GM12878 (cell line): ENCODE results near the gene IQCC. TPM values are rescaled to one million over a fixed set of nuclear protein-coding genes. Genes with fewer than 3 reads are reported as not detected.

Experiments
- ATAC-seq: fragments of 200-7000 bp; cut with Tn5 transposase; 3 replicates; pipeline ENCODE4 v1.9.1; 2020; ENCODE audit warnings: mild to moderate bottlenecking, moderate library complexity
- BruUV-seq: library from RNA; stranded (reverse); fragments of 400-500 nt; replicated peaks from 2 replicates; lab custom pipeline; 2021; lab: Mats Ljungman, UMichigan
- CTCF ChIA-PET: fragments of 300-600 bp; sonication (Branson Sonifier 250); formaldehyde crosslinking; extraction: SDS; loops from one replicate; lab custom pipeline; 2021; ENCODE audit warnings: inconsistent platforms; lab: Yijun Ruan, JAX
- POLR2A ChIA-PET: fragments of 350-600 bp; formaldehyde crosslinking; extraction: SDS; loops from one replicate; lab custom pipeline; 2021; ENCODE audit warnings: inconsistent platforms; lab: Charles Lee
- RAD21 ChIA-PET: fragments of 300-600 bp; sonication (Branson Sonifier 250); formaldehyde crosslinking; loops from one replicate; lab custom pipeline; 2023; ENCODE audit warnings: antibody characterized with exemption; ENCODE audit not compliant: unreplicated experiment; lab: Charles Lee
- SMC1A ChIA-PET: fragments of 300-600 bp; sonication (Branson Sonifier 250); formaldehyde crosslinking; loops from one replicate; lab custom pipeline; 2023; ENCODE audit not compliant: unreplicated experiment, uncharacterized antibody; lab: Charles Lee
- DNase-seq: peaks from one replicate; pipeline ENCODE4 v3.0.0-alpha.2; 2011; ENCODE audit warnings: low read depth, low spot score
- FAIRE-seq: peaks from 3 replicates; lab custom pipeline; 2011; peaks lifted over from hg19 to GRCh38; lab: Jason Lieb, UNC
- H2AFZ ChIP-seq: 2 replicates; pipeline ENCODE4 v1.6.0; 2011; ENCODE audit warnings: low read depth, low read length, control low read depth; ENCODE audit not compliant: control insufficient read depth
- H3K27ac ChIP-seq: 2 replicates; pipeline ENCODE4 v1.5.1; 2011; ENCODE audit warnings: control low read depth; ENCODE audit not compliant: control insufficient read depth, insufficient read depth
- H3K27me3 ChIP-seq, 2 experiments: replicated peaks in 1 of 2; 2 replicates each; pipeline versions ENCODE4 v1.6.0 to v1.6.1; 2011; ENCODE audit warnings: low read length in 1 of 2; ENCODE audit not compliant: control insufficient read depth in 2 of 2, insufficient read depth in 2 of 2
- H3K36me3 ChIP-seq, 2 experiments: 2 replicates each; pipeline ENCODE4 v1.5.1; 2011; ENCODE audit warnings: low read length in 1 of 2; ENCODE audit not compliant: control insufficient read depth in 2 of 2, insufficient read depth in 2 of 2
- H3K4me1 ChIP-seq: 2 replicates; pipeline ENCODE4 v1.6.1; 2011; ENCODE audit warnings: mild to moderate bottlenecking, low read length, moderate library complexity, mixed read lengths; ENCODE audit not compliant: control insufficient read depth, insufficient read depth
- H3K4me2 ChIP-seq: 2 replicates; pipeline ENCODE4 v1.6.0; 2011; ENCODE audit warnings: control low read depth; ENCODE audit not compliant: control insufficient read depth, insufficient read depth
- H3K4me3 ChIP-seq: fragments of 200-600 bp; sonication (generic); 2 replicates; pipeline ENCODE4 v1.5.1; 2016
- H3K79me2 ChIP-seq: 2 replicates; pipeline ENCODE4 v1.6.0; 2011; ENCODE audit warnings: low read length; ENCODE audit not compliant: control insufficient read depth, insufficient read depth
- H3K9ac ChIP-seq: 2 replicates; pipeline ENCODE4 v1.8.0; 2011; ENCODE audit warnings: low read length, control low read depth, mixed read lengths; ENCODE audit not compliant: control insufficient read depth, insufficient read depth
- H3K9me3 ChIP-seq: replicated peaks from 3 replicates; pipeline ENCODE4 v1.5.1; 2011; ENCODE audit warnings: mild to moderate bottlenecking, low read length; ENCODE audit not compliant: control insufficient read depth, insufficient read depth
- H4K20me1 ChIP-seq: 2 replicates; pipeline ENCODE4 v1.6.0; 2011; ENCODE audit not compliant: control insufficient read depth, insufficient read depth
- BCL3 ChIP-seq: IDR thresholded peaks from 2 replicates; pipeline ENCODE4 v1.6.1; 2011; ENCODE audit warnings: borderline replicate concordance, low read depth, mild to moderate bottlenecking, moderate library complexity, low read length; ENCODE audit not compliant: insufficient read depth, poor library complexity, severe bottlenecking
- BHLHE40 ChIP-seq, 2 experiments: fragments of 450-650 bp in 1 of 2; IDR thresholded peaks; 2 replicates each; pipeline ENCODE4 v1.6.1; 2011 to 2017; ENCODE audit warnings: low read depth in 2 of 2, borderline replicate concordance in 1 of 2, improper control_type of control experiment in 1 of 2, low read length in 1 of 2, mild to moderate bottlenecking in 1 of 2
- CREB1 ChIP-seq: IDR thresholded peaks from 2 replicates; pipeline ENCODE4 v1.6.1; 2012; ENCODE audit warnings: low read depth, mild to moderate bottlenecking, inconsistent platforms
- CREM ChIP-seq: IDR thresholded peaks from 2 replicates; pipeline ENCODE4 v1.6.1; 2014; ENCODE audit warnings: antibody characterized with exemption, low read depth
- EED ChIP-seq: sonication (generic); IDR thresholded peaks from 2 replicates; pipeline ENCODE4 v1.6.1; 2016; ENCODE audit warnings: antibody characterized with exemption, low read depth
- MEF2A ChIP-seq: IDR thresholded peaks from 2 replicates; pipeline ENCODE4 v1.6.1; 2011; ENCODE audit warnings: low read depth, mild to moderate bottlenecking, low read length, moderate library complexity; ENCODE audit not compliant: insufficient read depth
- MEF2B ChIP-seq: fragments of 450-650 bp; IDR thresholded peaks from 2 replicates; pipeline ENCODE4 v1.6.1; 2018; ENCODE audit warnings: mild to moderate bottlenecking, moderate library complexity; ENCODE audit not compliant: partially characterized antibody, poor library complexity, severe bottlenecking
- MTA3 ChIP-seq: IDR thresholded peaks from 2 replicates; pipeline ENCODE4 v1.6.1; 2012; ENCODE audit warnings: low read length, inconsistent platforms, borderline replicate concordance
- NBN ChIP-seq: fragments of 450-650 bp; IDR thresholded peaks from 2 replicates; pipeline ENCODE4 v1.6.1; 2016
- PML ChIP-seq: IDR thresholded peaks from 2 replicates; pipeline ENCODE4 v1.6.1; 2012; ENCODE audit warnings: low read length, inconsistent platforms
- RFX5 ChIP-seq: IDR thresholded peaks from 2 replicates; pipeline ENCODE4 v1.6.1; 2011; ENCODE audit warnings: low read depth, low read length, improper control_type of control experiment
- SPI1 ChIP-seq: IDR thresholded peaks from 2 replicates; pipeline ENCODE4 v1.6.1; 2011; ENCODE audit warnings: low read depth, mild to moderate bottlenecking, low read length, moderate library complexity, borderline replicate concordance; ENCODE audit not compliant: insufficient read depth
- SREBF2 ChIP-seq: IDR thresholded peaks from 2 replicates; pipeline ENCODE4 v1.6.1; 2012; ENCODE audit warnings: mild to moderate bottlenecking, low read length
- SRF ChIP-seq, 2 experiments: IDR thresholded peaks; 2 replicates each; pipeline ENCODE4 v1.6.1; 2011; ENCODE audit warnings: low read depth in 2 of 2, low read length in 2 of 2, mild to moderate bottlenecking in 1 of 2, moderate library complexity in 1 of 2
- STAT1 ChIP-seq: fragments of 450-650 bp; conservative IDR thresholded peaks from 2 replicates; pipeline ENCODE4 v1.6.1; 2014; ENCODE audit warnings: antibody characterized with exemption, mild to moderate bottlenecking
- ZNF217 ChIP-seq: fragments of 450-650 bp; IDR thresholded peaks from 2 replicates; pipeline ENCODE4 v1.6.1; 2017; ENCODE audit warnings: antibody characterized with exemption, mild to moderate bottlenecking
- ZNF622 ChIP-seq: fragments of 450-650 bp; IDR thresholded peaks from 2 replicates; pipeline ENCODE4 v1.6.1; 2017; ENCODE audit warnings: mild to moderate bottlenecking, inconsistent platforms
- WGBS: methylation state at CpG from one replicate; pipeline ENCODE4 v1.1.6; 2016; ENCODE audit warnings: low lambda C conversion rate; ENCODE audit not compliant: insufficient replicate concordance, insufficient coverage; ENCODE audit errors: missing lambda C conversion rate; 5-methylcytosine and 5-hydroxymethylcytosine counted together
- in situ Hi-C: fragments of 300-500 bp; cut with MboI; formaldehyde crosslinking; loops from 9 replicates; pipeline ENCODE4 v1.14.3; 2018; ENCODE audit warnings: mixed read lengths
- intact Hi-C: fragments of 100-400 bp; cut with micrococcal nuclease; formaldehyde crosslinking; loops from one replicate; pipeline ENCODE4 v1.14.2; 2022; ENCODE audit not compliant: unreplicated experiment
- polyA plus RNA-seq, 11 experiments: library from polyadenylated mRNA; depleted of rRNA in 4 of 11; unstranded in 6 of 11; stranded (reverse) in 5 of 11; fragments of >200 nt; fragmentation: Nextera tagmentation in 4 of 11; fragmentation: Illumina TruSeq in 1 of 11; extraction: Ambion mirVana in 4 of 11; extraction: Trizol in 1 of 11; gene quantifications; 1 replicate in 1 of 11; 2 replicates in 10 of 11; pipeline versions ENCODE4 v1.2.1 to v1.2.3, GENCODE V29; 2011 to 2016; ENCODE audit warnings: inconsistent platforms in 2 of 11, missing spikeins in 2 of 11, low read depth in 1 of 11
- total RNA-seq, 4 experiments: library from RNA; depleted of rRNA in 3 of 4; stranded (reverse); fragments of >200 nt in 3 of 4; fragmentation: Illumina TruSeq in 1 of 4; extraction: Trizol in 1 of 4; gene quantifications; 2 replicates each; pipeline versions ENCODE4 v1.2.1 to v1.2.3, GENCODE V29; 2013 to 2021

Gene IQCC
- total and polyA plus RNA-seq, 10 of the 15 experiments (the other 5 are each of a cell fraction or from before 2014, with no cell fraction given) = 2.1 to 6.8 (median 4.9) TPM

GRCh38 chr1:32256473-32257226, 51.2 kb downstream of the IQCC start:
- ChIA-PET POLR2A (interaction anchor here (1.5 kb wide), 1 partner anchor 18 kb away, joined by 3 read pairs; no protein-coding TSS in a partner anchor), RAD21 (interaction anchor here (0.7 to 4.5 kb wide), 5 partner anchors 15 to 80 kb away, joined by 3 to 34 read pairs (median 15); partner anchors contain the start of genes HDAC1 and MARCKSL1), SMC1A (interaction anchor here (1.0 to 14.4 kb wide), 7 partner anchors 13 to 62 kb away, joined by 3 to 124 read pairs (median 3); partner anchors contain the start of gene HDAC1), CTCF (interaction anchor here (0.6 to 6.2 kb wide), 6 partner anchors 9 to 159 kb away, joined by 3 to 39 read pairs (median 7); partner anchors contain the start of gene FAM167B)
- Histone ChIP-seq H3K79me2 (peaks cover 69% of the 10 kb centered on the region), H3K4me3 (peak overlapping the region; percentile 61; the same call in 1 of the 2 replicates), H3K4me2 (peak overlapping the region; percentile 99), H4K20me1 (no peaks in the 10 kb centered on the region), H3K9me3 (no peaks in the 10 kb centered on the region; the same call in 2 of the 3 replicates), H3K9ac (peak overlapping the region; percentile 3), H3K4me1 (peaks cover 53% of the 10 kb centered on the region), H2AFZ (peak overlapping the region; percentile 71), H3K27me3 (no peaks in the 10 kb centered on the region), H3K27ac (peak overlapping the region; percentile 89), H3K36me3 (peaks cover 0 to 2% of the 10 kb centered on the region in 2 experiments; a peak in 1 of 4 replicates)
- no peak for DNase-seq
- 38% methylated on average over 9 of the region's 9 CpGs for WGBS
- in situ Hi-C loops = no loop called here
- intact Hi-C loops = no loop called here
- no peak for TF ChIP-seq MTA3
- TF ChIP-seq BHLHE40 (IDR thresholded peaks at IDR 0.05; ENCODE audit: borderline replicate concordance in 1 of 2, low read depth in 2 of 2, low read length in 1 of 2) = no peak
- TF ChIP-seq CREM = no peak
- no peak for TF ChIP-seq SREBF2
- peak; percentile 58 for TF ChIP-seq MEF2B
- TF ChIP-seq SPI1 = no peak
- TF ChIP-seq STAT1 = no peak
- no peak for TF ChIP-seq PML
- no peak for TF ChIP-seq NBN
- TF ChIP-seq SRF (IDR thresholded peaks at IDR 0.05; ENCODE audit: low read depth in 2 of 2, low read length in 2 of 2) = 0 out of 4 replicates have a peak, but pooled peaks of 1 of the 2 experiments have one; percentile 32
- no peak for TF ChIP-seq RFX5
- TF ChIP-seq MEF2A = peak; percentile 77
- no peak for TF ChIP-seq BCL3
- no peak for TF ChIP-seq ZNF217
- no peak for TF ChIP-seq EED
- TF ChIP-seq CREB1 = no peak
- TF ChIP-seq ZNF622 = no peak
- FAIRE-seq = no peak
- BruUV-seq = no TSS peak
- no peak for ATAC-seq
